Prostate gland (tissue), 2 donors: ENCODE data around the gene DUSP15.

Source experiments
- POLR2A ChIP-seq: fragments of 450-650 bp; IDR thresholded peaks from one replicate; pipeline ENCODE4 v1.6.1; 2016; ENCODE audit warnings: antibody characterized with exemption, mild to moderate bottlenecking
- TF ChIP-seq, protein P1 (sequence below), 4 experiments: fragments of 200-600 bp in 2 of 4; fragments of 450-650 bp in 2 of 4; sonication (generic) in 2 of 4; IDR thresholded peaks; 1 replicate in 3 of 4; 2 replicates in 1 of 4; pipeline ENCODE4 v1.5.1; 2016 to 2019; ENCODE audit warnings: antibody characterized with exemption in 4 of 4, mild to moderate bottlenecking in 2 of 4, moderate library complexity in 2 of 4

- no peak for TF ChIP-seq POLR2A
- TF ChIP-seq, protein P1, sequence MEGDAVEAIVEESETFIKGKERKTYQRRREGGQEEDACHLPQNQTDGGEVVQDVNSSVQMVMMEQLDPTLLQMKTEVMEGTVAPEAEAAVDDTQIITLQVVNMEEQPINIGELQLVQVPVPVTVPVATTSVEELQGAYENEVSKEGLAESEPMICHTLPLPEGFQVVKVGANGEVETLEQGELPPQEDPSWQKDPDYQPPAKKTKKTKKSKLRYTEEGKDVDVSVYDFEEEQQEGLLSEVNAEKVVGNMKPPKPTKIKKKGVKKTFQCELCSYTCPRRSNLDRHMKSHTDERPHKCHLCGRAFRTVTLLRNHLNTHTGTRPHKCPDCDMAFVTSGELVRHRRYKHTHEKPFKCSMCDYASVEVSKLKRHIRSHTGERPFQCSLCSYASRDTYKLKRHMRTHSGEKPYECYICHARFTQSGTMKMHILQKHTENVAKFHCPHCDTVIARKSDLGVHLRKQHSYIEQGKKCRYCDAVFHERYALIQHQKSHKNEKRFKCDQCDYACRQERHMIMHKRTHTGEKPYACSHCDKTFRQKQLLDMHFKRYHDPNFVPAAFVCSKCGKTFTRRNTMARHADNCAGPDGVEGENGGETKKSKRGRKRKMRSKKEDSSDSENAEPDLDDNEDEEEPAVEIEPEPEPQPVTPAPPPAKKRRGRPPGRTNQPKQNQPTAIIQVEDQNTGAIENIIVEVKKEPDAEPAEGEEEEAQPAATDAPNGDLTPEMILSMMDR (IDR thresholded peaks at IDR 0.05), result no peak
Measured at GRCh38 chr20:31815408-31816188, 54.7 kb downstream of the DUSP15 start.
